Progenitor cell of endocrine pancreas (in vitro differentiated cells): ENCODE measurements around the gene KIF12. TPM values are rescaled to one million over a fixed set of nuclear protein-coding genes. Genes with fewer than 3 reads are reported as not detected.

Experiments used
- DNase-seq: peaks from one replicate; pipeline ENCODE4 v3.0.0; 2021; ENCODE audit warnings: low spot score; ENCODE audit not compliant: unreplicated experiment
- H3K27ac Mint-ChIP-seq: 2 replicates; pipeline ENCODE4 v1.8.0; 2021; ENCODE audit warnings: mild to moderate bottlenecking, moderate library complexity, mixed read lengths
- H3K27me3 Mint-ChIP-seq: 2 replicates; pipeline ENCODE4 v1.8.0; 2021; ENCODE audit warnings: mixed read lengths
- H3K36me3 Mint-ChIP-seq: 2 replicates; pipeline ENCODE4 v1.8.0; 2022; ENCODE audit warnings: mixed read lengths; ENCODE audit not compliant: insufficient read depth
- H3K4me1 Mint-ChIP-seq: 2 replicates; pipeline ENCODE4 v1.8.0; 2021; ENCODE audit warnings: low read depth, mixed read lengths
- H3K4me3 Mint-ChIP-seq: 2 replicates; pipeline ENCODE4 v1.8.0; 2021; ENCODE audit warnings: low read depth, mild to moderate bottlenecking, moderate library complexity, mixed read lengths
- H3K9me3 Mint-ChIP-seq: 2 replicates; pipeline ENCODE4 v1.8.0; 2021; ENCODE audit warnings: low read depth, mixed read lengths
- CTCF ChIP-seq: fragments of 200-600 bp; sonication (generic); IDR thresholded peaks from one replicate; pipeline ENCODE4 v1.5.0; 2021; ENCODE audit warnings: antibody characterized with exemption, mild to moderate bottlenecking; ENCODE audit not compliant: unreplicated experiment
- total RNA-seq: library from RNA; stranded (reverse); gene quantifications from 2 replicates; pipeline ENCODE4 v1.2.1, GENCODE V29; 2021

Gene KIF12
- total RNA-seq, 1 donor from 2014 or later, result 176 TPM

- Mint-ChIP-seq H3K4me1 (peaks cover 6% of the 10 kb centered on the region), H3K9me3 (no peaks in the 10 kb centered on the region), H3K27ac (no peak overlapping the region), H3K27me3 (no peaks in the 10 kb centered on the region), H3K4me3 (no peak overlapping the region), H3K36me3 (peaks cover 45% of the 10 kb centered on the region)
- no peak for TF ChIP-seq CTCF
- DNase-seq, result no peak
Observed at GRCh38 chr9:114065304-114065703, 33.8 kb downstream of the KIF12 start.

- no peak for DNase-seq
- peak overlapping the region; percentile 90 for H3K27ac Mint-ChIP-seq
- peaks cover 8% of the 10 kb centered on the region for H3K4me1 Mint-ChIP-seq
- no peak for TF ChIP-seq CTCF
- H3K27me3 Mint-ChIP-seq, result no peaks in the 10 kb centered on the region
- no peaks in the 10 kb centered on the region for H3K9me3 Mint-ChIP-seq
- H3K4me3 Mint-ChIP-seq, result no peak overlapping the region
- H3K36me3 Mint-ChIP-seq, result peaks cover 50% of the 10 kb centered on the region
Observed at GRCh38 chr9:114061830-114062474, 37.1 kb downstream of the KIF12 start.

- no peak for DNase-seq
- Mint-ChIP-seq H3K4me1 (peaks cover 8% of the 10 kb centered on the region), H3K36me3 (peaks cover 50% of the 10 kb centered on the region), H3K27ac (peak overlapping the region; percentile 86), H3K27me3 (no peaks in the 10 kb centered on the region), H3K9me3 (no peaks in the 10 kb centered on the region), H3K4me3 (no peak overlapping the region)
- no peak for TF ChIP-seq CTCF
Observed at GRCh38 chr9:114061292-114061691, 37.8 kb downstream of the KIF12 start.

GRCh38 chr9:114060711-114061110 is 38.4 kb downstream of the KIF12 start:
- Mint-ChIP-seq H3K27me3 (no peaks in the 10 kb centered on the region), H3K9me3 (no peaks in the 10 kb centered on the region), H3K27ac (peak overlapping the region; percentile 86), H3K4me1 (peaks cover 8% of the 10 kb centered on the region), H3K36me3 (peaks cover 49% of the 10 kb centered on the region), H3K4me3 (no peak overlapping the region)
- no peak for DNase-seq
- no peak for TF ChIP-seq CTCF

- TF ChIP-seq CTCF, result no peak
- H3K27ac Mint-ChIP-seq, result peak overlapping the region; percentile 81
- H3K4me3 Mint-ChIP-seq, result no peak overlapping the region
- no peaks in the 10 kb centered on the region for H3K9me3 Mint-ChIP-seq
- H3K4me1 Mint-ChIP-seq, result peaks cover 8% of the 10 kb centered on the region
- H3K36me3 Mint-ChIP-seq, result peaks cover 49% of the 10 kb centered on the region
- DNase-seq, result no peak
- no peaks in the 10 kb centered on the region for H3K27me3 Mint-ChIP-seq
Observed at GRCh38 chr9:114060070-114060469, 39.0 kb downstream of the KIF12 start.
